HG02970 (cell line): ENCODE measurements around the gene UBE2D3.
"Not testable (repeated sequence)": the region's sequence is repeated elsewhere in the genome, so short reads cannot be mapped to it uniquely, and the experiment has no call there.

Experiments
- ATAC-seq: cut with Tn5 transposase; IDR thresholded peaks from one replicate; pipeline ENCODE4 v1.9.1; 2021; ENCODE audit warnings: mild to moderate bottlenecking, moderate library complexity, moderate number of reproducible peaks; ENCODE audit not compliant: unreplicated experiment, low FRiP score

The UBE2D3 gene

GRCh38 chr4:102826890-102827673 lies at the start of gene UBE2D3:
Gene UBE2D3, minus strand, starts transcription at chr4:102827551. Its CDS starts 1,043 bp downstream, at chr4:102826508.
- peak; percentile 38 for ATAC-seq

- no peak for ATAC-seq
These were observed 44.4 kb upstream of the UBE2D3 start for GRCh38 chr4:102871772-102872171.

- ATAC-seq: peak; percentile 18
These were observed 42.3 kb upstream of the UBE2D3 start for GRCh38 chr4:102869569-102870197.

GRCh38 chr4:102868781-102869568 lies 41.6 kb upstream of the UBE2D3 start, which contains the start of gene CISD2:
Gene CISD2, plus strand, starts transcription at chr4:102868992. Its CDS starts 93 bp downstream, at chr4:102869085.
- ATAC-seq: peak; percentile 91

- ATAC-seq: no peak
These were observed 40.9 kb upstream of the UBE2D3 start for GRCh38 chr4:102868153-102868780.

GRCh38 chr4:102867278-102868152 lies 40.2 kb upstream of the UBE2D3 start:
- no peak for ATAC-seq

GRCh38 chr4:102865327-102865726 lies 38.0 kb upstream of the UBE2D3 start:
- not testable (repeated sequence) for ATAC-seq

GRCh38 chr4:102862747-102863146 lies 35.4 kb upstream of the UBE2D3 start:
- ATAC-seq: no peak

GRCh38 chr4:102862016-102862415 lies 34.7 kb upstream of the UBE2D3 start:
- no peak for ATAC-seq

GRCh38 chr4:102860611-102861324 lies 33.4 kb upstream of the UBE2D3 start:
- no peak for ATAC-seq

GRCh38 chr4:102858828-102859464 lies 31.6 kb upstream of the UBE2D3 start:
- ATAC-seq: no peak

- ATAC-seq: no peak
These were observed 23.0 kb upstream of the UBE2D3 start for GRCh38 chr4:102850370-102850769.

- ATAC-seq: no peak
These were observed 22.3 kb upstream of the UBE2D3 start for GRCh38 chr4:102849579-102850104.

- no peak for ATAC-seq
These were observed 20.3 kb upstream of the UBE2D3 start for GRCh38 chr4:102847687-102848086.

GRCh38 chr4:102843938-102844337 lies 16.6 kb upstream of the UBE2D3 start:
- ATAC-seq: no peak

GRCh38 chr4:102843273-102843672 lies 15.9 kb upstream of the UBE2D3 start:
- no peak for ATAC-seq

- no peak for ATAC-seq
These were observed 15.0 kb upstream of the UBE2D3 start for GRCh38 chr4:102842367-102842766.

GRCh38 chr4:102836596-102836995 lies 9.2 kb upstream of the UBE2D3 start:
- no peak for ATAC-seq
